Fibroblast of villous mesenchyme (primary cell): Measurements from ENCODE around the gene PARD3. TPM values are rescaled to one million over a fixed set of nuclear protein-coding genes. Genes with fewer than 3 reads are reported as not detected.
A peak's percentile ranks its signal among the peaks of the same experiment; 100 is the strongest.

Experiments
- DNase-seq: peaks from one replicate; pipeline ENCODE4 v3.0.0-alpha.2; 2010; ENCODE audit warnings: low read depth
- H3K4me3 ChIP-seq: 2 replicates; pipeline ENCODE4 v1.5.1; 2011; ENCODE audit warnings: low read depth, mild to moderate bottlenecking, low read length
- total RNA-seq: library from RNA; depleted of rRNA; stranded (reverse); fragments of >200 nt; gene quantifications from 2 replicates; pipeline ENCODE4 v1.2.3, GENCODE V29; 2012
- TF ChIP-seq, protein P1 (sequence below): IDR thresholded peaks from 2 replicates; pipeline ENCODE4 v1.5.1; 2012; ENCODE audit warnings: low read depth, mild to moderate bottlenecking, low read length; ENCODE audit not compliant: insufficient read depth

The PARD3 gene
- total RNA-seq, 1 donor, result 44.0 TPM

DNA sequence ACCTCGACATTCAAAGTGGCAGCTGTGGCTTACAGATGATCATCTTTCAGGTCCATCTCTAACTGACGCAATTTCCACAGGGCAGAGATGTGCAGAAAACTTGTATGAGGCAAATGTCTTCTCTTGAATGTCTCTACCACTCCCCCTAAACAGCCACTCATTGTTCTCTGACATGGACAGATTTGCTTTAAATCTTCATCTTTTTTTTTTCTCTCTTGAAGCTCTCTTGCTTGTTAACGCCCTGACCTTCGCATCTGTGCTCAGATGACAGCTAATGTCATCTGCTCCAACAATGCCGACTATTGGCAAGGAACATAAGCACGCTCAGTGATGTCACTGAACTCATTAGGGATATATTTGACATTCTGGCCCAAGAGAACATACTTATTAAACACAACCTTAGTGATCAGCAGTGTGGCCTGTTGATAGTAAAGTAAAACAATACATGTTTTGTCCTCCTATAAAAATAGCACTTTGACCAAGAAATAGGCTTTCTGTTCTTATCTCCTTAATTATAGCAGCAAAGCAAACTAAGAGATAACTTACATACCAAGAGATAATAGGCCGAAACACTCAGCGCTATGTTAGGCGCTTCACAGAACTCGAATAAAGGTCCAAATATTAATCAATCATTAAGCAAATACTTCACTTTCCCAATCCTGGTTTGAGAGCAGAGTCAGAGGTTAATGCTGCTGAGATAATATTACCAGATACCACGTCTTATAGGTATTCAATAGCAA lies 583.5 kb downstream of the PARD3 start:
- TF ChIP-seq, protein P1, sequence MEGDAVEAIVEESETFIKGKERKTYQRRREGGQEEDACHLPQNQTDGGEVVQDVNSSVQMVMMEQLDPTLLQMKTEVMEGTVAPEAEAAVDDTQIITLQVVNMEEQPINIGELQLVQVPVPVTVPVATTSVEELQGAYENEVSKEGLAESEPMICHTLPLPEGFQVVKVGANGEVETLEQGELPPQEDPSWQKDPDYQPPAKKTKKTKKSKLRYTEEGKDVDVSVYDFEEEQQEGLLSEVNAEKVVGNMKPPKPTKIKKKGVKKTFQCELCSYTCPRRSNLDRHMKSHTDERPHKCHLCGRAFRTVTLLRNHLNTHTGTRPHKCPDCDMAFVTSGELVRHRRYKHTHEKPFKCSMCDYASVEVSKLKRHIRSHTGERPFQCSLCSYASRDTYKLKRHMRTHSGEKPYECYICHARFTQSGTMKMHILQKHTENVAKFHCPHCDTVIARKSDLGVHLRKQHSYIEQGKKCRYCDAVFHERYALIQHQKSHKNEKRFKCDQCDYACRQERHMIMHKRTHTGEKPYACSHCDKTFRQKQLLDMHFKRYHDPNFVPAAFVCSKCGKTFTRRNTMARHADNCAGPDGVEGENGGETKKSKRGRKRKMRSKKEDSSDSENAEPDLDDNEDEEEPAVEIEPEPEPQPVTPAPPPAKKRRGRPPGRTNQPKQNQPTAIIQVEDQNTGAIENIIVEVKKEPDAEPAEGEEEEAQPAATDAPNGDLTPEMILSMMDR, result no peak
- DNase-seq, result no peak
- H3K4me3 ChIP-seq, result no peak overlapping the region

DNA sequence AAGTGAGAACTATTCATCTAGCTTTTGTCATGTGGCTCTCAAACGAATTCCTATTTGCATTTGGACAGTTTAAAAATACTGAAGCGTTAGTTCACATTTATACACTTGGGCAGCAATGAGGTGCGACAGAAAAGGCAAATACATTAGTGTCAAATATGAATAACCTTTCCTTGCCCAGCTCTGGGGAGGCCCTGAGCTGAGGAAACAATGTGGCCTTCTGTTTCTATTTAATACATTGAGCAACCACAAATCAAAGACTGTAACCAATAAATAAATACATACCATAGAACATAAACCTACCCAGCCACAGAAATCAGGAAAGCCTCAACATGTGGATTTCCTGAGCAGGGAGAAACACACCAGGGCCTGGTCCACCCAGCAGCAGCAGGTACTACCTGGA lies 585.2 kb downstream of the PARD3 start:
- no peak overlapping the region for H3K4me3 ChIP-seq
- TF ChIP-seq, protein P1, result no peak
- no peak for DNase-seq

DNA sequence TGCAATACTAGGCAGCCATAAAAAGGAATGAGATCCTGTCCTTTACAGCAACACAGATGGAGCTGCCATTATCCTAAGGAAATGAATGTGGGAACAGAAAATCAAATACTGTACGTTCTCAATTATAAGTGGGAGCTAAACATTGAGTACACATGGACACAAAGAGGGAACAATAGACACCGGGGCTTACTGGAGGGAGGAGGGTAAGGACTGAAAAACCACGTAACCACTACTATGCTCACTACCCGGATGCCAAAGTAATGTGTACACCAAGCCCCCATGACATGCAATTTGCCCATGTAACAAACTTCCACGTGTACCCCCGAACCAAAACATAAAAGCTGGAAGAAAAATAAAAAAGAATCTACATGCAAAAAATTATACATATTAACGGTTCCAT lies 587.0 kb downstream of the PARD3 start:
- no peak overlapping the region for H3K4me3 ChIP-seq
- DNase-seq, result no peak
- TF ChIP-seq, protein P1, result no peak

DNA sequence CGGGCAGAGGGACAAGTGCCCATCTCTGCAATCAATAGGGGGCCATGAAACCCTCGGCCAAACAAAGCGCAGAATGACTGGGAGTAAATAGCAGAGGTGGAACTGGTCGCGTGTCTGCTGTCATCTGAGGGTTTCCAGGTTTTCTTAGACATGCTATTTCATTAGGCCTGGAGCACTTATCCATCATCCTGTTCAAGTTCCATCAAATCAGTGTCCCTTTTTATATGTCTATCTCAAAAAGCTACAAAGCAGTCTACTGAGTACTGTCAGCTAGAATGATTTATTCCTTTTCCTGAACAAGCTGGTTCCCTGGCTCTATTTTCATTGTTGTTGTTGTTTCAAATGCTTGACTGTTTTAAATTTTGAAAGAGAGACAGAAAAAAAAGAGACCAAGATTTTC lies 590.5 kb downstream of the PARD3 start:
- TF ChIP-seq, protein P1, result no peak

DNA sequence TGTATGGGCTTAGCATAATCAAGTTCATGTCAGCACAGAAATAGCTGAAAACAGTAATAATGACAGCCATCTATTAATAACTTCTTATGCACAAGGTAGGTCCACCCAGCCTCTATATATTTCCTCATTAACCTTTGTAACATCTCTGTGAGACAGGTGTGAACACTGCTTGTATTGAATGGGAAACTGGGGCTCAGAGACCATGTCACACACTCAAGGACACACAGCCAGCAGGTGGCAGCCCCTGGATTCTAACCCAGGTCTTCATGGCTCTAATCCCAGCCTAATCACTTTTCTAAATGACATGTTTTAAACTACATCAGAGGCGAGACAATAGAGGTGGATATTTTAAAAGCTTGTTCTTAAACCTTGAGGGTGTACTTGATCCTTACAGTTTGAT lies 591.4 kb downstream of the PARD3 start:
- TF ChIP-seq, protein P1, result peak; percentile 7
- H3K4me3 ChIP-seq, result no peak overlapping the region
- DNase-seq, result no peak

More for the DNA sequence above, 590.5 kb downstream of the PARD3 start:
- DNase-seq, result no peak
- no peak overlapping the region for H3K4me3 ChIP-seq

DNA sequence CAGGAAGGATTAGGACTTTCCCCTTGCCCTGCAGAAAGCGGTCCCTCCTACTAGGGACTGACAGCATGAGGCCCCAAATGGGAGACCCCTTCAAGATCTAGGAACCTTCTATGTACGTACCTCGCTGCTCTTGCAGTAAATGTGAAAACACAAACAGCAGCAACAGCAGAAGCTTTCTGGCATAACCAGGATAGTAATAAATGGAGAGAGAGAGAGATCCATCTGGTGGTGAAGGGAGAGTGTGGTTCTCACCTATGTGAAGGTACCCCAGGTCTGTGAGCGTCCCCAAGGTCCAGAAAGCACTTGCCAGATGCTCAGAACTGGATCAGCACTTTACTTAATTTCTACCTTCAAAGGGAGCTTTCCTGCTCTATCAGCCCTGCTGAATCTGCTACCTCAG lies 592.7 kb downstream of the PARD3 start:
- TF ChIP-seq, protein P1, result no peak
- H3K4me3 ChIP-seq, result no peak overlapping the region
- DNase-seq, result no peak
